GM19238 (cell line): ENCODE measurements around the gene TMED1.

Source experiments
- DNase-seq: peaks from one replicate; pipeline ENCODE4 v3.0.0; 2011; ENCODE audit warnings: low spot score; ENCODE audit not compliant: insufficient read length

Gene TMED1

DNA sequence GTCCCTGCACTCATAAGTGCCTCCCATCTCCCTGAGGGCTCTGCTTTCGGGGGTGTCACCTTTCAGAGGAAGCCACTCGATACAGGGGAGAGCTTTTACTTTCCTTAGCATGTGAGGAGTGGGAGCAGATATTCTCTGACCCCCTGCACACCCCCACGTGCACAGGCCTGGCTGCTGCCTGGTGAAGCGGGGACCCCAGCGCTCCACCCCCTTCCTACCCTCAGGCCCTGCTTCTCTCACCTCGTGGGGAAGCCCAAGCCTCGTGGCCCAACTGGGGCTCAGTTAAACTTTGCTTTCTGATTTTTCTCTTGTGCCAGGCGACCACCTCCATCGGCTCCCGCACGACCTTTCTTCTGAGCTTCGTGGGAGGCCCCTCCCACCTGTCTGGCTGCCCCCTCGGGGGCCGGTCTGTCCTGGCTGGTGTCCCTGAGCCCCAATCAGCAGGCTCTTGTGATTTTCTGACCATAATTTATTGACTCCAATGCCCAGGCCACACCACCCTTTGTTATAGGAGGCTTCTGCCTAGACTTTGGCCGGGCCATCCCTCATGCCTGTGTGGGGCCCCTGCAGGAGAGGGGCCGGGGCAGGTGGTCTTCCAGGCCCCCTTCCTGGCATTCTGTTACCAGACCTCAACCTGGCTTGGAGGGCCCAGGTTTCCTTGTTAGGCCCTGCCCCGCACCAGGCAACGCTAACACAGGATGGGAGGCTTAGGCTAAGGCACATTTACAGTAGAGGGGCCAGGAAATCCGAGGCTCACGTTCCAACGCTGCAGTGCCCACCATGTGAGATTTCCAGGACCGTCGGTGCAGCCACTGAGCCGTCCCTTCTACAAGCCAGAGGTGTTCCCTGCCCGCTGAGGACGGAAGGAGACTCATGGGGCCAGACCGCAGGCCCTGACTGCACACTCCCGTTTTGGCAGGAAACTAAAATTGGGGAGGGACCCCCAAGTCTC is 3.7 kb downstream of the TMED1 start:
- DNase-seq = no peak

GRCh38 chr19:10830931-10831779 is 4.9 kb downstream of the TMED1 start:
- DNase-seq = no peak

GRCh38 chr19:10830370-10830769 is 5.6 kb downstream of the TMED1 start:
- DNase-seq = no peak

GRCh38 chr19:10829967-10830366 is 6.0 kb downstream of the TMED1 start:
- no peak for DNase-seq

DNA sequence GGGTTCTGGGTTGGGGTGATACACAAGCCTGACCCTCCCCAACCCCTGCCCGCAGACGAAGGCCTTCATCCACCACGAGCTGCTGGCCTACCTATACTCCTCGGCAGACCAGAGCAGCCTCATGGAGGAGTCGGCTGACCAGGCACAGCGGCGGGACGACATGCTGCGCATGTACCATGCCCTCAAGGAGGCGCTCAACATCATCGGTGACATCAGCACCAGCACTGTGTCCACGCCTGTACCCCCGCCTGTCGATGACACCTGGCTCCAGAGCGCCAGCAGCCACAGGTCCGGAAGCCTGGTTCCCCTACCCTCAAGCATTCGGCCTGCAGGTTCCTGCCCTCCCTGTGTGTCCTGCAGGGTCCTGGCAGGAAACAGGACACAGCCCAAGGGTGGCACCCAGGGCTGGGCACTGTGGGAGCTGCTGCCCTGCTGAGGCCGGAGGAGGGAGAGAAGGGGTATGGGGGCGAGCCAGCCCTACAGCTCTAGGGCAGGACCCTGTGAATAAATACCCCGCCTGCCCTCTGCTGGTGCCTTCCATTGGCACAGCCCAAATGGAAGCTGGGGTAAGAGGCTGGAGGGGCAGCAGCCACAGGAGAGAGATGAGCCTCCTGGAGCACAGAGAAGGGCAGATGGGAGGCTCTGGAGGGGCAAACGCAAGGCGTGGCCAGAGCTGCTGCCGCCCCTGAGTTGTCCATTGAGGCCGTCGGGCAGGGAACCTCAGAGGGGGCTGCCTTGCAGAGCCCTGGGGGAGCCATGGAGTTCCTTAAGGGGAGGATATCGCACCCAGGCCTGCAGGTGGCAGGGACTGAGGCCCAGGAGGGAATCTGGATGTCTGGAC is 6.8 kb downstream of the TMED1 start:
- no peak for DNase-seq

GRCh38 chr19:10826846-10827245 is 9.2 kb downstream of the TMED1 start:
- DNase-seq = no peak

DNA sequence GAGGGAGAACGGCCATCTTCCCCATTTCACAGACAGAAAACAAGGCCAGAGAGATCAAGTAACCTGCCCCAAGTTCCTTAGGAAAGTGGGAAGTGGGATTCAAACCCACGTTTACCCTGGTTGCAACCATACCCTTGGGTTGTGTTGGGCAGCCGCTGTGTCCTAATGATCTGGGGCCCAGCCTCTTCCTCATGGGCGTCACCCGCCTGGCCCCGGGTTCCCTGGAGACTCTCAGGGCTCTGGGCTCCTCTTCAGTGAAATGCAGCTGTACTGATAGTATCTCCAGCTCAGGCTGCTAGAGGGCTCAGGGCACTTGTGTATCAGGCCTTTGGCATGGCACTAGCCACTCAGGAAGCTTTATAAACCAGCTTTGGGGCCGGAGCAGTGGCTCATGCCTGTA is 9.8 kb downstream of the TMED1 start:
- DNase-seq = no peak

DNA sequence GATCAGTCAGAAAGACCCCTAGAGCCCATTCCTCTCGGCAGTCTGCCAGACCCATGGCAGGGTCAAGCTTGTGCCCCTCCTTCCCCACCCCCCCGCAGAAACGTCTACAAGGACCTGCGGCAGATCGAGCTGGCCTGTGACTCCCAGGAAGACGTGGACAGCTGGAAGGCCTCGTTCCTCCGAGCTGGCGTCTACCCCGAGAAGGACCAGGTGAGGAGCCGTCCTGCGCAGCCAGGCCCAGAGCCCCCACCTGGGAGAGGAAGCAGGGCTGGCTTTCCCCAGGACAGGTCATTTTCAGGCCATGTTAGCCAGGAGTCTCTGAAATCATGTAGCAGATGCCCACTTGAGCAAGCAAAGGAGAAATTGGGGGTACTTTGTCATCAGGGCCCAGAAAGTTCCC is 12.3 kb downstream of the TMED1 start:
- no peak for DNase-seq

GRCh38 chr19:10820173-10820572 is 15.8 kb downstream of the TMED1 start:
- DNase-seq = no peak

GRCh38 chr19:10819124-10820060 is 16.6 kb downstream of the TMED1 start:
- DNase-seq = no peak

- no peak for DNase-seq
Observed at GRCh38 chr19:10818301-10819123, 17.5 kb downstream of the TMED1 start.

DNA sequence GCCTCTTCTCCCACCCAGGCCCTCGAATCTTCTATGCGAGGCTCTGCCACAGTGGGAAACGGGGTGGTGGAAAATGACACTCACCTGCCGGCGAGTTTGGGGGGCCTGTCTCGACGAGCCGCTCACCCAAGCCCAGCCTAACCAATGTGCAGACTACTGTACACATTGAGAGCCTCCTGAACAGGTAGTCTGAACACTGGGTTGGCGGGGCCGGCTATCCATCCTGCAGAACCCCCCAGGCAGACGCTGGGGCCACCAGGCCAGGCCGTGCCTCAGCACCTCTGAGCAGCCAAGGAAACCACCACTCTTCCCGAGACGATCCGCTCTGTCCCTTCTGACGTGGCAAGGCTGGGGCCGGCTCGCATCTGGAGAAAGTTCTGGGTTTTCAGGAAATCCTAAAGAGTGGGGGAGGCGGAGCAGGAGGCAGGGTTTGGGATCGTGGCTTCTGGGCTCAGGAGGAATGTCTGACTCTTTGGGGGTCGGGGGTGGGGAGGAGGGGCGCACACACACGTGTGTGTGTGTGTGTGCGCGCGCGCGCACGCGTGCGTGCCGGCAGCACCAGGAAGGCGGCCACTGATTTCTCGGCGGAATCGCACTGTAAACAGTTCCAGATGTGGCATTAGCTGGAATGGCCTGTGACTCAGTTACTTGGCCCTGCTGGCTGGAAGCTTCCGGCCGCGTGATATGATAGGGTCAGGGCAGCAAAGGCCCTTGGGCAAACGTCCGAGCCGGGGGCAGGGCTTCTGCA is 18.5 kb downstream of the TMED1 start:
- no peak for DNase-seq

GRCh38 chr19:10816691-10817090 is 19.3 kb downstream of the TMED1 start:
- DNase-seq = no peak

- DNase-seq = no peak
Observed at GRCh38 chr19:10815969-10816644, 19.9 kb downstream of the TMED1 start.

DNA sequence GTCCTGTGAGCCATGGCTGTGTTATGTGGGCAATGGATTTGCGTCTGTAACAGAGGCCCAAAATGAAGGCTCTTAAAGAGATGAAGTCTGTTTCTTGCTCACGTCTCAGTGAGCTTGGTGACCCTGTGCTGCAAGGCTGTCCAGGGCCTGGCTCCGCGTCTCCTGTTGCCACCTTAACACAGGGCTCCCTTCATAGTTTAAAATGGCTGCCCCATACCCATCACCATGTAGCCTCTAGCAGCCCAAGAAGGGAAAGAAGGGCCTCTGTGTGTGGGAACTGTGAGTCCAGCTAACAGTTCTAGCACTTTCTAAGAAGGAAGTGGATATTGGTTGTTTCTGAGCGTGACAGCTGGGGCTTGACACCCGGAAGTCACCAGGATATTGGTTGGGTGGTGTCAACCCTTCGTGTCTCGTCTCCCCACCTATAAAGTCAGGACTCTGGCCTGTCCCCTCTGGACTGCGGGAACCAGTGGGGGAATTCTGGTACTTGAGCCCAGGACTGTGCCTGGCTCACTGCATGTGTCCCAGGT is 20.9 kb downstream of the TMED1 start:
- DNase-seq = no peak

DNA sequence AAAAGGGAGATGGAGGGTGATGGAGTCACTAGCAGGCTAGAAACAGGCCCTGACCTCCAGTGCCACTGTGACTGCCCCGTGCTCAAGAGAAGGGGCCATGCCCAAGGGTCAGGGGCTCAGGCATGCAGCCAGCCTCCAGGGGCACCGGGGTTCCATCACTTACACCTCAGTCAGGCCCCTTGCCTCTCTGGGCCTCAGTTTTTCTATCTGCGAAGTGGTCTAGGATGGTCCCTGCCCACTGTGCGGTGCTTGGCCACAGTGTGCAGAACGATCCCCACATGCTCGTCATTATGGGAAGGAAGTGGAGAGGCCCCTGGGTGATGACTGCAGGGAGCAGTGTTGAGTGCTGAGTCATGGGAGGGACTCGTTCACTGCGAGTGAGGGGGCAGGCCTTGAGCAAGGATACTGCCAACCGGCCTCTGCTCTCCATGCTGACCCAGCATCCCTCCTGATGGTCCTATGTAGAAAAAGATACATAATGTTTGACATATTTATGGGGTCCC is 23.1 kb downstream of the TMED1 start:
- no peak for DNase-seq

DNA sequence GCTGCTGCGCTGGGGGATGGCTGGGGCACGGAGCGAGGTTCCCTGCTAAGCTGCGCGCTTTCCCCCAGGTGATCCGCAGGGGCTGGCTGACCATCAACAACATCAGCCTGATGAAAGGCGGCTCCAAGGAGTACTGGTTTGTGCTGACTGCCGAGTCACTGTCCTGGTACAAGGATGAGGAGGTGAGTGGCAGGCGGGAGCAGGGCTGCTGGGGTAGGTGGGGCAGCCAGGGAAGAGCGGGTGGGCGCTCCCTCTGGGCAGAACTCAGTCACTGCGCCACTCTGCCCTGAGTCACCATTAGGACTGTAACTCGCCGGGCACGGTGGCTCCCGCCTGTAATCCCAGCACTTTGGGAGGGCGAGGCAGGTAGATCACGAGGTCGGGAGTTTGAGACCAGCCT is 23.8 kb downstream of the TMED1 start:
- no peak for DNase-seq
